ENCODE data around the gene UQCRC1.
A peak's percentile ranks its signal among the peaks of the same experiment; 100 is the strongest.

Gene UQCRC1

GRCh38 chr3:48655063-48655462 lies 45.6 kb upstream of the UQCRC1 start:
- no peaks in the 10 kb centered on the region for H3K9me3 ChIP-seq (ENCODE audit: control insufficient read depth, insufficient read depth, low read depth, low read length)
- TF ChIP-seq ZNF23 (tag by site-specific recombination; IDR thresholded peaks at IDR 0.05; ENCODE audit: borderline replicate concordance) (no peak), ZNF704 (tag by site-specific recombination; IDR thresholded peaks at IDR 0.05) (no peak), ZNF335 (tag by site-specific recombination; conservative IDR thresholded peaks at IDR 0.05) (no peak), RBAK (tag by site-specific recombination; IDR thresholded peaks at IDR 0.05) (no peak), ZFP69B (tag by site-specific recombination; IDR thresholded peaks at IDR 0.05) (no peak), ZNF639 (tag by site-specific recombination; IDR thresholded peaks at IDR 0.05) (no peak), ZNF707 (tag by site-specific recombination; IDR thresholded peaks at IDR 0.05) (no peak), ZNF324 (tag by site-specific recombination; IDR thresholded peaks at IDR 0.05) (no peak)
- ChIA-PET CTCF (interaction anchor here (0.6 kb wide), 1 partner anchor 17 kb away, joined by 3 read pairs; no protein-coding TSS in a partner anchor), POLR2A (no interaction called here)
- H3K4me3 ChIP-seq (ENCODE audit: low read depth, low read length) = no peak overlapping the region
- no peaks in the 10 kb centered on the region for H3K36me3 ChIP-seq (ENCODE audit: control insufficient read depth in 2 of 2, insufficient read depth in 1 of 2, low read length in 2 of 2)
- H3K27ac ChIP-seq (ENCODE audit: extremely low read depth, low read depth, low read length) = no peak overlapping the region
- no peaks in the 10 kb centered on the region for H3K4me1 ChIP-seq (ENCODE audit: control insufficient read depth, insufficient read depth, low read length)

GRCh38 chr3:48652923-48653715 lies 43.7 kb upstream of the UQCRC1 start:
- TF ChIP-seq BCL11A (tag by site-specific recombination; IDR thresholded peaks at IDR 0.05; ENCODE audit: low read depth) (0 out of 2 replicates have a peak, but pooled peaks have one; percentile 27), ZNF398 (tag by site-specific recombination; IDR thresholded peaks at IDR 0.05) (no peak)
- POLR2A ChIA-PET = no interaction called here
- no peak overlapping the region for H3K4me3 ChIP-seq (ENCODE audit: low read depth, low read length)
- CTCF ChIA-PET = interaction anchor here (1.9 kb wide), 1 partner anchor 17 kb away, joined by 6 read pairs; the partner anchor contains the start of gene SLC26A6
- no peaks in the 10 kb centered on the region for H3K36me3 ChIP-seq (ENCODE audit: control insufficient read depth in 2 of 2, insufficient read depth in 1 of 2, low read length in 2 of 2)
- H3K27ac ChIP-seq (ENCODE audit: extremely low read depth, low read depth, low read length) = no peak overlapping the region
- H3K4me1 ChIP-seq (ENCODE audit: control insufficient read depth, insufficient read depth, low read length) = no peaks in the 10 kb centered on the region
- no peaks in the 10 kb centered on the region for H3K9me3 ChIP-seq (ENCODE audit: control insufficient read depth, insufficient read depth, low read depth, low read length)

- ChIA-PET POLR2A (interaction anchor here (0.9 kb wide), 1 partner anchor 16 kb away, joined by 3 read pairs; the partner anchor contains the start of gene SLC26A6), CTCF (interaction anchor here (0.6 kb wide), 1 partner anchor 146 kb away, joined by 3 read pairs; no protein-coding TSS in a partner anchor)
- Histone ChIP-seq H3K9me3 (ENCODE audit: control insufficient read depth, insufficient read depth, low read depth, low read length) (no peaks in the 10 kb centered on the region), H3K36me3 (ENCODE audit: control insufficient read depth in 2 of 2, insufficient read depth in 1 of 2, low read length in 2 of 2) (no peaks in the 10 kb centered on the region), H3K27ac (ENCODE audit: extremely low read depth, low read depth, low read length) (no peak overlapping the region), H3K4me1 (ENCODE audit: control insufficient read depth, insufficient read depth, low read length) (no peaks in the 10 kb centered on the region), H3K4me3 (ENCODE audit: low read depth, low read length) (no peak overlapping the region)
- TF ChIP-seq ZNF776 (tag by site-specific recombination; IDR thresholded peaks at IDR 0.05; ENCODE audit: borderline replicate concordance) (no peak), TCF7L2 (IDR thresholded peaks at IDR 0.05; ENCODE audit: borderline replicate concordance, low read depth, low read length) (no peak)
Measured at GRCh38 chr3:48651771-48652170, 42.3 kb upstream of the UQCRC1 start.

GRCh38 chr3:48650723-48651122 lies 41.3 kb upstream of the UQCRC1 start:
- Histone ChIP-seq H3K27ac (ENCODE audit: extremely low read depth, low read depth, low read length) (no peak overlapping the region), H3K36me3 (ENCODE audit: control insufficient read depth in 2 of 2, insufficient read depth in 1 of 2, low read length in 2 of 2) (no peaks in the 10 kb centered on the region), H3K4me1 (ENCODE audit: control insufficient read depth, insufficient read depth, low read length) (no peaks in the 10 kb centered on the region), H3K9me3 (ENCODE audit: control insufficient read depth, insufficient read depth, low read depth, low read length) (no peaks in the 10 kb centered on the region), H3K4me3 (ENCODE audit: low read depth, low read length) (no peak overlapping the region)
- CTCF ChIA-PET = interaction anchor here (1.7 kb wide), 1 partner anchor 16 kb away, joined by 6 read pairs; the partner anchor contains the start of gene SLC26A6
- POLR2A ChIA-PET = interaction anchor here (0.6 kb wide), 1 partner anchor 13 kb away, joined by 3 read pairs; no protein-coding TSS in a partner anchor
- TF ChIP-seq ZNF677 (tag by site-specific recombination; IDR thresholded peaks at IDR 0.05) = no peak
- TF ChIP-seq ZNF133 (tag by site-specific recombination; IDR thresholded peaks at IDR 0.05) = no peak
